ENCODE results near the gene TCF7L2.

TCF7L2 gene

GRCh38 chr10:112996462-112996861 lies 46.4 kb downstream of the TCF7L2 start:
- no peaks in the 10 kb centered on the region for H3K9me3 ChIP-seq (ENCODE audit: severe bottlenecking)
- H3K27me3 ChIP-seq (ENCODE audit: insufficient read depth, low read depth, severe bottlenecking), result no peaks in the 10 kb centered on the region
- H3K4me3 ChIP-seq (ENCODE audit: low read depth, low read length), result no peak overlapping the region
- no peak for DNase-seq
- TF ChIP-seq CTCF (IDR thresholded peaks at IDR 0.05; ENCODE audit: low read depth, low read length), result no peak
- no peak overlapping the region for H3K27ac ChIP-seq
- H3K36me3 ChIP-seq, result no peaks in the 10 kb centered on the region

GRCh38 chr10:112999102-112999501 lies 49.1 kb downstream of the TCF7L2 start:
- no peak overlapping the region for H3K4me3 ChIP-seq (ENCODE audit: low read depth, low read length)
- no peak overlapping the region for H3K27ac ChIP-seq
- no peak for DNase-seq
- H3K27me3 ChIP-seq (ENCODE audit: insufficient read depth, low read depth, severe bottlenecking), result no peaks in the 10 kb centered on the region
- no peaks in the 10 kb centered on the region for H3K36me3 ChIP-seq
- H3K9me3 ChIP-seq (ENCODE audit: severe bottlenecking), result no peaks in the 10 kb centered on the region
- no peak for TF ChIP-seq CTCF (IDR thresholded peaks at IDR 0.05; ENCODE audit: low read depth, low read length)

- no peaks in the 10 kb centered on the region for H3K9me3 ChIP-seq (ENCODE audit: severe bottlenecking)
- H3K36me3 ChIP-seq, result no peaks in the 10 kb centered on the region
- H3K27me3 ChIP-seq (ENCODE audit: insufficient read depth, low read depth, severe bottlenecking), result no peaks in the 10 kb centered on the region
- H3K4me3 ChIP-seq (ENCODE audit: low read depth, low read length), result no peak overlapping the region
- TF ChIP-seq CTCF (IDR thresholded peaks at IDR 0.05; ENCODE audit: low read depth, low read length), result no peak
- no peak overlapping the region for H3K27ac ChIP-seq
- no peak for DNase-seq
Observed at GRCh38 chr10:113000442-113000841, 50.4 kb downstream of the TCF7L2 start.

DNA sequence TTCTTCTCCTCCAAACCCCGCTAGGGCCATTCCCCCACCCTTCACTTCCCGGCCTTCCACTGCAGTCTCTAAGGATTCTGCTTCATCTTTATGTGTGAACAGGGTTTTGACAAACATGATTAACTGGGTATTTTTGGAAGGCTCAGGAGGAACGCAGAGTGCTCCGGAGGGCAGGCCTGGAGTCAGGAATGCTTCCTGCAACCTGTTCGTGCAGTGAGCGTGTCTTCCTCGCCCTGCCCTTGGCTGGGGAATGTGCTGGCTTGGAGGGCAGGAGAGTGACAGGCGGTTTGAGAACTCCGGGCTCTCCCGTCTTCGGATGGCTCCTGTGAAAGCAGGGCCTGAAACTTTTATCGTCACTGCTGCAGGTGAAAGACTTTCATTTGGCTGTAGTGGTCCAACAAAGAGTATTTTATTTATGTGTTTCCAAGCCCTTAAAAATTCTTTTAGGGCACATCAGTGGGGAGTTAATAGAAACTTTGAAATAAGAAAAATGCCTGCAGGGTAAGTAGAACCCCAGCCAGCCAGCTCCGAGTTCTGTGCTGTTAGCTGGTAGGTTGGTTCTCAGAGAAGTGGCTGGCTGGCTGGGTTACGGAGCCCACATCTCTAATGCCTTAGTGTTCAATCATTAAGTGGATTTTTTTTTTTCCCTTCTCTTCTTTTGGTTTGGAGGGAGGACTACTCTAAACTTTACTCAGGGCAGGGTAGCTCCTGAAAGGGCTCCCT lies 51.0 kb downstream of the TCF7L2 start:
- TF ChIP-seq CTCF (IDR thresholded peaks at IDR 0.05; ENCODE audit: low read depth, low read length), result no peak
- no peaks in the 10 kb centered on the region for H3K27me3 ChIP-seq (ENCODE audit: insufficient read depth, low read depth, severe bottlenecking)
- H3K36me3 ChIP-seq, result no peaks in the 10 kb centered on the region
- no peak overlapping the region for H3K4me3 ChIP-seq (ENCODE audit: low read depth, low read length)
- H3K9me3 ChIP-seq (ENCODE audit: severe bottlenecking), result no peaks in the 10 kb centered on the region
- no peak overlapping the region for H3K27ac ChIP-seq
- no peak for DNase-seq

- no peak for DNase-seq
- Histone ChIP-seq H3K27me3 (ENCODE audit: insufficient read depth, low read depth, severe bottlenecking) (no peaks in the 10 kb centered on the region), H3K27ac (no peak overlapping the region), H3K9me3 (ENCODE audit: severe bottlenecking) (no peaks in the 10 kb centered on the region), H3K36me3 (no peaks in the 10 kb centered on the region), H3K4me3 (ENCODE audit: low read depth, low read length) (no peak overlapping the region)
- no peak for TF ChIP-seq CTCF (IDR thresholded peaks at IDR 0.05; ENCODE audit: low read depth, low read length)
Observed at GRCh38 chr10:113001599-113002448, 51.8 kb downstream of the TCF7L2 start.

All from WERI-Rb-1 (cell line).